ENCODE data around the gene ABLIM1. TPM values are rescaled to one million over a fixed set of nuclear protein-coding genes. Genes with fewer than 3 reads are reported as not detected.

Gene ABLIM1
- total and polyA plus RNA-seq, 3 donors from 2014 or later, result 90.0 to 137 (median 128) TPM

GRCh38 chr10:114684084-114684821 is 26.2 kb upstream of the ABLIM1 start:
- H3K4me1 ChIP-seq, result peaks cover 23% of the 10 kb centered on the region
- no peaks in the 10 kb centered on the region for H3K27me3 ChIP-seq
- DNase-seq, result no peak
- WGBS, 2 donors, result 40 to 53% methylated on average over 12 of the region's 12 CpGs
- peak overlapping the region in 1 of 2 donors; percentile 52 for H3K27ac ChIP-seq
- intact Hi-C loops (cut with DNase I; ENCODE audit: low total_unique reads), result no loop called here
- H3K4me3 ChIP-seq, result no peak overlapping the region
- TF ChIP-seq POLR2A (IDR thresholded peaks at IDR 0.05), result no peak
- TF ChIP-seq, protein P1, sequence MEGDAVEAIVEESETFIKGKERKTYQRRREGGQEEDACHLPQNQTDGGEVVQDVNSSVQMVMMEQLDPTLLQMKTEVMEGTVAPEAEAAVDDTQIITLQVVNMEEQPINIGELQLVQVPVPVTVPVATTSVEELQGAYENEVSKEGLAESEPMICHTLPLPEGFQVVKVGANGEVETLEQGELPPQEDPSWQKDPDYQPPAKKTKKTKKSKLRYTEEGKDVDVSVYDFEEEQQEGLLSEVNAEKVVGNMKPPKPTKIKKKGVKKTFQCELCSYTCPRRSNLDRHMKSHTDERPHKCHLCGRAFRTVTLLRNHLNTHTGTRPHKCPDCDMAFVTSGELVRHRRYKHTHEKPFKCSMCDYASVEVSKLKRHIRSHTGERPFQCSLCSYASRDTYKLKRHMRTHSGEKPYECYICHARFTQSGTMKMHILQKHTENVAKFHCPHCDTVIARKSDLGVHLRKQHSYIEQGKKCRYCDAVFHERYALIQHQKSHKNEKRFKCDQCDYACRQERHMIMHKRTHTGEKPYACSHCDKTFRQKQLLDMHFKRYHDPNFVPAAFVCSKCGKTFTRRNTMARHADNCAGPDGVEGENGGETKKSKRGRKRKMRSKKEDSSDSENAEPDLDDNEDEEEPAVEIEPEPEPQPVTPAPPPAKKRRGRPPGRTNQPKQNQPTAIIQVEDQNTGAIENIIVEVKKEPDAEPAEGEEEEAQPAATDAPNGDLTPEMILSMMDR (IDR thresholded peaks at IDR 0.05), result no peak
- H3K9me3 ChIP-seq, result no peaks in the 10 kb centered on the region
- no peaks in the 10 kb centered on the region for H3K36me3 ChIP-seq (ENCODE audit: low read depth, missing control alignments)

DNA sequence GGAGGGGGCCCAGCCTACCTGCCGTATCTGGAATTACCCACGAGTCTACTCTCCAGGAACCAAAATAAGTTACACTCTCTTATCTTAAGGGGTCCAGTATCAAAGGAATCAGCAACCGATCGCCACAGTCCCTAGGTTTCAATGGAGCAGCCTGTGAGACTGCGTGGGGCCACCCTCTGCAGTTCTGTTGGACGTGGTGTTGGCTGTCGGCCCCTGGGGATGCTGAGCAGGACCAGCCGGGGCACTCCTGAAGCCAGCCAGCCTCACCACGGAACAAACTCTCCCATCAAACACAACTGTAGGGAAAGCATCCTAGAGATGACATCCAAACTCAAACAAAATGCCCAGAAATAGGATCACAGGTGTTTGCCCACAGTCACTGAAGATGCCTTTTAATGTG is 25.5 kb upstream of the ABLIM1 start:
- intact Hi-C loops (cut with DNase I; ENCODE audit: low total_unique reads), result no loop called here
- H3K9me3 ChIP-seq, result no peaks in the 10 kb centered on the region

DNA sequence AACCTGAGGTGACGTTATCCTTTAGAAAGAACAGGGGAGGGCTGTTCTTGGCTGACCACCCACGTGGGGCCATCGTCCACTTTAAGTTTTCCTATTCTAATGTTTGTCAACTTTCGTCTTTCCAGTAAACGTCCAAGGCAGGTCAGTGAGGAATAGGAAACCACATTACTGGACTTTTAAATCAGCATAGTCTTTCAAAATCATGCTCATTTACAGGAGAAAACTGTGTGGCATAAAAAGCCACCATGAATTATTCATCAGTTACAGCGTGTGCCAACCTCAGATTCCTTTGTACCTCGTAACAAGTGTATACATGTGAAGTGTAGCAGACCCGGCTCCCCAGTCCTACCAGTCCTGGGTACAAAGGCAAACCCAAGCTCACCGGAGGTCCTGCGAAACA is 25.1 kb upstream of the ABLIM1 start:
- no peak overlapping the region for H3K4me3 ChIP-seq
- H3K9me3 ChIP-seq, result no peaks in the 10 kb centered on the region
- H3K4me1 ChIP-seq, result peaks cover 23% of the 10 kb centered on the region
- no peak for DNase-seq
- intact Hi-C loops (cut with DNase I; ENCODE audit: low total_unique reads), result no loop called here
- TF ChIP-seq POLR2A (IDR thresholded peaks at IDR 0.05), result no peak
- TF ChIP-seq, protein P1 (IDR thresholded peaks at IDR 0.05), result no peak
- 63 to 72% methylated on average over 9 to 10 of the region's 10 CpGs for WGBS, 2 donors
- no peaks in the 10 kb centered on the region for H3K27me3 ChIP-seq
- H3K27ac ChIP-seq, result peak overlapping the region; percentile 61 to 66
- H3K36me3 ChIP-seq (ENCODE audit: low read depth, missing control alignments), result no peaks in the 10 kb centered on the region

More for the DNA sequence above, 25.5 kb upstream of the ABLIM1 start:
- DNase-seq, result no peak
- Histone ChIP-seq H3K36me3 (ENCODE audit: low read depth, missing control alignments) (no peaks in the 10 kb centered on the region), H3K27ac (peak overlapping the region; percentile 43 to 66), H3K4me1 (peaks cover 23% of the 10 kb centered on the region), H3K4me3 (no peak overlapping the region), H3K27me3 (no peaks in the 10 kb centered on the region)
- WGBS, 2 donors, result 92 to 95% methylated on average over 4 to 9 of the region's 9 CpGs
- TF ChIP-seq, protein P1 (IDR thresholded peaks at IDR 0.05), result no peak
- TF ChIP-seq POLR2A (IDR thresholded peaks at IDR 0.05), result no peak

GRCh38 chr10:114682532-114682931 is 24.5 kb upstream of the ABLIM1 start:
- H3K27ac ChIP-seq, result peak overlapping the region in 1 of 2 donors; percentile 61
- TF ChIP-seq, protein P1 (IDR thresholded peaks at IDR 0.05), result no peak
- no peak for TF ChIP-seq POLR2A (IDR thresholded peaks at IDR 0.05)
- H3K36me3 ChIP-seq (ENCODE audit: low read depth, missing control alignments), result no peaks in the 10 kb centered on the region
- H3K9me3 ChIP-seq, result no peaks in the 10 kb centered on the region
- no peaks in the 10 kb centered on the region for H3K27me3 ChIP-seq
- DNase-seq, result no peak
- no peak overlapping the region for H3K4me3 ChIP-seq
- 29 to 34% methylated on average over 4 of the region's 4 CpGs for WGBS, 2 donors
- peaks cover 22% of the 10 kb centered on the region for H3K4me1 ChIP-seq
- intact Hi-C loops (cut with DNase I; ENCODE audit: low total_unique reads), result no loop called here

DNA sequence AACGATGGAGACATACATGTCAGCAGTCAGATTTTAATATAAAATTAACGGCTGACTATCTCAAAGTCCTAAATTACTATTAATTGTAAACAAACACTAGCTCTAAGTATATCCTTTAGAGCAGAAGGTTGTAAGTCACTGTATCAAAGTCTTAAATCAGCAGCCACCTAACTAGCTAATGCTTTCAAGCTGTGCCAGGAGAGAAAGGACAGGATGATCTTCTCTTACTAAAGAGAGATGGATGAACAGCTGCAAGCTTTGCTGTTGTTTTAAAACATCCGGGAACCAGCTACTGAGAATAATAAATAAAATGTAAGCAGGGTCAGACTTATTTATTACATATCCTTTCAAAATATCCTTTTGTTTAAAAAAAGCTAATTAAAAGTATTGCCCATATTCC is 24.0 kb upstream of the ABLIM1 start:
- intact Hi-C loops (cut with DNase I; ENCODE audit: low total_unique reads), result no loop called here
- TF ChIP-seq, protein P1 (IDR thresholded peaks at IDR 0.05), result no peak
- TF ChIP-seq POLR2A (IDR thresholded peaks at IDR 0.05), result no peak
- peaks cover 18% of the 10 kb centered on the region for H3K4me1 ChIP-seq
- no peaks in the 10 kb centered on the region for H3K36me3 ChIP-seq (ENCODE audit: low read depth, missing control alignments)
- H3K9me3 ChIP-seq, result no peaks in the 10 kb centered on the region
- WGBS, 2 donors, result 47 to 49% methylated on average over 3 of the region's 3 CpGs
- H3K27ac ChIP-seq, result peak overlapping the region in 1 of 2 donors; percentile 61
- H3K4me3 ChIP-seq, result no peak overlapping the region
- H3K27me3 ChIP-seq, result no peaks in the 10 kb centered on the region
- no peak for DNase-seq

All from testis (tissue), 3 donors.